GM19372 (cell line): ENCODE data around the gene SLC15A1.

Experiments
- ATAC-seq: cut with Tn5 transposase; IDR thresholded peaks from one replicate; pipeline ENCODE4 v1.9.1; 2021; ENCODE audit warnings: mild to moderate bottlenecking, low read depth, moderate library complexity; ENCODE audit not compliant: unreplicated experiment

The SLC15A1 gene

GRCh38 chr13:98781470-98781869 lies 29.0 kb upstream of the SLC15A1 start:
- no peak for ATAC-seq

DNA sequence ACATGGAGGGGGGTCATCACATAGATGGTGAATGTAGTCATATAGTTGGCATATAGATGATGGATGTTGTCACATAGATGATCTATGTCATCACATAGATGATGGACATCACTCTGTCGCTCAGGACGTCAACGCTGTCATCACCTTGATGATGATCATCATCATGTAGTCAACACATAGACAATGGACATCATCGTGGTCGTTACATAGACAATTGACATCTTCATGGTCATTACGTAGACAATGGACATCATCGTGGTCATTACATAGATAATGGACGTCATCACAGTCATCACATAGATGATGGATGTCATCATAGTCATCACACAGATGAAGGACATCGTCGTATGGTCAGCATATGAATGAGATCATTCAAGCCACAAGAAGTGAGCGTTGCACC lies 28.6 kb upstream of the SLC15A1 start:
- no peak for ATAC-seq

- no peak for ATAC-seq
Measured at GRCh38 chr13:98780451-98780850, 28.0 kb upstream of the SLC15A1 start.

DNA sequence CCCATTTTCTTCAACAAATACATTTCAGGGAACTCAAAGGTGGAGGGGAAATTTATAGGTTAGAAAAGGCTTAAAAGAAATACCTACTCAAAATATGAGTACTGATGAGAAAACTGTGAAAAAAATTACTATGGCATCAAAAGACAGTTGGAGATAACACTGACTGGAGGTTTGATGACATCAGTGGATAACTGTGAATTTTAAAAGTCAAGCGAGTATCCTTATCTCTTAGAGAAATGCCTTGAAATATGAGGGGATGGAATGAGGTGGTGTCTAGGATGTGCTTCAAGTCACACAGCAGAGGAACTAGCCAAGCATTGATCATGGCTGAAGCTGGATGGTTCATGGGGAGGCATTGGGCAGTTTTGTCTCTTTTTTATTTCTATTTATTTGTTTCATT lies 27.2 kb upstream of the SLC15A1 start:
- ATAC-seq = no peak

DNA sequence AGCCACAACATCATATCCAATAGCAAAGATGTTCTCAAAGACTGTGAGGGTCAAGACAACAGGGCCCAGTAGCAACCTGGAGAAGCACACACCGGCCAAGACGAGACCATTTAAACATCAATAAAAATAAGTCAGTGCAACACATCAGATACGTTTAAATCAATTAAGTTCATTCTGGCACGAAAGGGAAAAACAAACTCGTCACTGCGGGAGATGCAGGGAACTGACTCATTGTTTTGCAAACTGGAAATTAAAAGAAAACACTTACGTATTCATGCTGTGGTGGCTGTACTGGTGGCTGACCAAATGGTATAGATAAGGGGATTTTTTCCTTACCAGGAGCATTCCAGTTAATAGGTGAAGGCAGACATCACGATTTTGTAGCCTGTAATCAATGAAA lies 26.3 kb upstream of the SLC15A1 start:
- no peak for ATAC-seq

GRCh38 chr13:98776644-98777043 lies 24.2 kb upstream of the SLC15A1 start:
- ATAC-seq = no peak

- ATAC-seq = no peak
Measured at GRCh38 chr13:98775844-98776598, 23.5 kb upstream of the SLC15A1 start.

DNA sequence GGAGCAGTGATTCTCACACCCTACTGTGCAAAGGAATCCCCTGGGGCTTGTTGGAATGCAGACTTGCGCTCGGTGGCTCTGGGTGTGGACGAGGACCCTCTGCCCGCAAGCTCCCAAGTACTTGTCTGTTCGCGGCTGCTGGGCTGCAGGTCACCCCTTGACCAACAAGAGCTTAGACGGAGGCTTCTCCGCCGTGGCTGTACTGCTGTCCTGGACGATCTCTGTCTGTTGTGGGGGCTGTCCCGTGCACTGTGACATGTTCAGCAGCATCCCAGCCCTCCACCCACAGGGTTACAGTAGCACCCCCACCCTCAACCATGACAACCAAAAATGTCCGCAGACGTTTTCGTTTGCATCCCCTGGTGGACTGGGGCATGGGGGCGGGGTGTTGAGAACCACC lies 22.9 kb upstream of the SLC15A1 start:
- ATAC-seq = no peak

GRCh38 chr13:98774776-98775175 lies 22.3 kb upstream of the SLC15A1 start:
- ATAC-seq = no peak

DNA sequence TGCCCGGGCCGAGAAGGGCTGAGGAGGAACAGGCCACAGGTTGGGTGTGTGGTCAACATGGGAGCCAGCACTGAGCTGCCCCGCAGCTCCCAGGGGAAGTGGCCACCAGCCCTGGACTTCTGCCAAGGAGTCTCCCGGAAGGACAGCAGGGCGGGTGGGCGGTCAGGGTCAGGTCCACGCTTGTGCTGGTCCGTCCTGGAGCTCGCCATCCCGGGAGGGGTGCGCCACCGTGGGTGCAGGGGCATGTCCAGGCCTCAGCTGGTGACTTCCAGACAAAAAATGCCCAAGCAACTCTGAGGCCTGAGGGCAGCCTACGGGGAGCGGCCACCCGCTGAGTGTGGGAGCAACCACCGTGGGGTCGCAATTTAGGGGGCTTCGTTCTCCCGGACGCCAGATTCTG lies 21.4 kb upstream of the SLC15A1 start:
- no peak for ATAC-seq

GRCh38 chr13:98772794-98773452 lies 20.5 kb upstream of the SLC15A1 start:
- no peak for ATAC-seq

- no peak for ATAC-seq
Measured at GRCh38 chr13:98771838-98772611, 19.6 kb upstream of the SLC15A1 start.

DNA sequence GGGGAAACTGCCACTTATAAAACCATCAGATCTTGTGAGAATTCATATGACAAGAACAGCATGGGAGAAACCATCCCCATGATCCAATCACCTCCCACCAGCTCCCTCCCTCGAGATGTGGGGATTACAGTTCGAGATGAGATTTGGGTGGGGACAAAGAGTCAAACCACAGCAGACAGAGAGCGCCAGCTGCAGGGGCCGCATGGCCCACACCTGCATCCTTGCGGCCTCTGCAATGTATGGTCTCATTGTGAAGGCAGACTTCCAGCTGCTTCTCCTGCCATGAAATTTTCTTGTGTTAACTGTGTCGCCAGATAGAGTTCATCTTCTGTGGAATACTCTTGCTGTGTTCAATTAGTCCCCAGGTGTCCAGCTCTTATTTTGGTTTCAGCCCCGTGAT lies 17.3 kb upstream of the SLC15A1 start:
- no peak for ATAC-seq

DNA sequence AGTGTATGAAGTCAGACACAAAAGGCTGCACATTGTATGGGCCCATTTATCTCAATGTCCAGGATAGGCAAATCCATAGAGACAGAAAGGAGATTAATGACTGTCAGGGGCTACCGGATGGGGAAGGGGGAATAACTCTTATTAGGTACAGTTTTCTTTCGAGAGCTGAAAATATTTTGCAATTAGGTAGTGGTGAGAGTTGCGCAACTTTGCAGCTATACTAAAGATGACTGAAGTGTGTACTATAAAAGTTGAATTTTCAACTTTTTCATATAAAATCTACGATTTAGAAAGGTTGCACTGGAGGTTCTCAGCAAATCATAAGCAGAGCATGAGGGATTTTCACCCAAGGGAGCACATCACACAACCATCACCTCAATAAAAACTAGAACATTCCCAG lies 16.1 kb upstream of the SLC15A1 start:
- no peak for ATAC-seq

- no peak for ATAC-seq
Measured at GRCh38 chr13:98766697-98767096, 14.2 kb upstream of the SLC15A1 start.

DNA sequence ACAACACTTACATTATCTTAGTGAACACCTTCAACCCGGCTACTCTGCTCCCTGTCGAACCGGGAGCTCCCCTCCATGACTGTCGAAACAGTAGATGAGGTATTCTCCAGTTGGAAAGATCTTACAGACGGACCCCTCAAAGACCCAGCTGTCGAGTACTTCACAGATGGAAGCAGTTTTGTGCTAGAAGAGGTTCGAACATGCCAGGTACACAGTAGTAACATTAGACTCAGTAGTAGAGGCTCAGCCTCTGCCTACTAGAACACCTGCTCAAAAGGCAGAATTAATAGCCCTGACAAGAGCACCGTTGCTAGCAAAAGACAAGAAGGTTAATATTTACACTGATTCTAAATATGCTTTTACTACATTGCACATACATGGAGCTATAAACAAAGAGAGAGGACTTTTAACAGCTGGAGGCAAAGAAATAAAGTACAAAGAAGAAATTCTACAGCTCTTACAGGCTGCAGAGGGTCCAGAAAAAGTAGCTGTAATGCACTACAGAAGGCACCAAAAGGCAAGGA lies 13.6 kb upstream of the SLC15A1 start:
- no peak for ATAC-seq

GRCh38 chr13:98761986-98762616 lies 9.6 kb upstream of the SLC15A1 start:
- peak; percentile 28 for ATAC-seq

DNA sequence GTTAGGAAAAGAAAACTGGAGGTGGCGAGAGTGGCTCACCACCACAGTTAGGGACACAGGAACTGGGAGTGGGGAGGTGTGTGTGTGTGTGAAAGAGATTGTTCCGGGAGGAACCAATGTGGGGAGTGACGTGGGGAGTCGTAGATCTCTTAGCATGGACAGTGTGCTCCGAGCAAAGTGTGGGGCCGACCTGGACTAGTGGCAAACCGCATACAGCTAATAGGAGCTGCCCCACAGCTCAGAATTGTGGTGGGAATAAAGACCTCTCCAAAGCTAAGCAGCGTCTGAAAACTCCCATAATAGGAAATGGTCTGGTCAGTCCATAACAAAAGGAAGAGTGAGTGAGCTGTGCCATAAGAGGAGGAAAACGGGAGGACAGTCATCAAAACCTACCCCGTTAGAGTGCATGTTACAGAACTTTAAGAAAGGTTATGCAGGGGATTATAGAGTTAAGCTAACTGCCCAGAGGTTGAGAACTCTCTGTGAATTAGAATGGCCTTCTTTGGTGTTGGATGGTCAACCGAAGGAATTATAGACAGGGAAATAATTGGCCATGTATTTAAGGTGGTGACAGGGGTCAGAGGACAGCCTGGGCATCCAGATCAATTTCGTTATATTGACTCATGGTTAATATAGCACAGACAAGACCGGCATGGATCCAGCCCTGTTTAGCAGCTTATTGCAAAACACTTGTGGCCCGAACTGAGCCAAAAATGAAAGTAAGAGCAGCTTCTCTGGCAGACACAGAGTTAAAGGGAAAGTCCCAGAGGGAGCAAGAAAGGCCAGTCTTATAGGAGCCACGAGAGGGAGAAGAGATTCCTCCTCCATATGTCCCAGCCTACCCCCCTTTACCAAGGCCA lies 8.9 kb upstream of the SLC15A1 start:
- peak; percentile 77 for ATAC-seq

- no peak for ATAC-seq
Measured at GRCh38 chr13:98755729-98756128, 3.3 kb upstream of the SLC15A1 start.

- no peak for ATAC-seq
Measured at GRCh38 chr13:98755116-98755515, 2.6 kb upstream of the SLC15A1 start.
